Right renal cortex interstitium (tissue), 3 donors: ENCODE measurements around the gene KRT78. TPM values are rescaled to one million over a fixed set of nuclear protein-coding genes. Genes with fewer than 3 reads are reported as not detected.

ENCODE experiments used
- DNase-seq, 3 donors: peaks; one replicate each; pipeline ENCODE4 v3.0.0-alpha.2; 2013; ENCODE audit warnings: low read depth in 3 of 3, low spot score in 2 of 3
- polyA plus RNA-seq, 3 donors: library from polyadenylated mRNA; unstranded; fragments of 120-200 nt; gene quantifications; one replicate each; pipeline ENCODE4 v1.2.1, GENCODE V29; 2013; ENCODE audit not compliant: insufficient read length in 3 of 3

Gene KRT78
- polyA plus RNA-seq, 3 donors: not detected

DNA sequence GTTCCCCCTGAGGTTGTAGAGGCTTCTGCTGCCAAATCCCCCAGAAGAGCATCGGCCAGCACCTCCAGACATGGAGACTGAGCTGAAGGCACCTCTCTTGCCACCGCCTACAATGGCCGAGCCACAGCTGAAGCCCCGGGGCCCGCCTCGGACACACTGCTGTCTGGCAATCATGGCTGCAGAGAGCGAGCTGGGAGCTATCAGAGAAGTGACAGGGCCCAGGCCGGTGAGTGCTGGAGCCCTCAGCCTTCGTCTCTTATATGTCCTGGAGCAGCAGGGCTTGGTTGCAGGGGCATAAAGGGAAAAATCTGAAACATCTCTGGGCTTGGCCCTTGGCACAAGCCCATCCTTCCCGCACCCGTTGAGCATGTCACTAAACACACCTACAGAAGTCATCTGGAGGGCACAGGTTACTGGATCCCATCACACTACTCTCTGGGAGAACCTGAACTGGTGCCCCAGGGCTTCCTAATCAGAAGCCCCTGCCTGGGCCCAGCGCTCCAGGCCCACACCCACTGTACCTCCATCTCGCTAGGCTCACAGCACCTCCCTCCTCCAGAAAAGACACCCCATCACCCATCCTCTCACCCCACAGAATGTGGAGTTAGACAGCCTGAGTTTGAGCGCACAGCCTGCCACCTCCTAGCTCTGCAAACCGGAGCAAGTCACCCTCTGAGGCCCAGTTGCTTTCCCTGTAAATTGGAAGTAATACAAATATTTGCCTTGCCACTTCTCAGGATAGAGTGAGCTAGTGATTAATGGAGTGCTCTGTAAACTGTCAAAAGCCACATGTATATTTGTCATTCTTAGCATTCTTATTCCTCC lies 34.7 kb downstream of the KRT78 start, which contains the start of gene KRT4:
TSS of gene KRT4 (minus strand) at position 232 of the 825 bp plus-strand sequence. CDS start at position 174, 58 bp downstream.
- no peak for DNase-seq

DNA sequence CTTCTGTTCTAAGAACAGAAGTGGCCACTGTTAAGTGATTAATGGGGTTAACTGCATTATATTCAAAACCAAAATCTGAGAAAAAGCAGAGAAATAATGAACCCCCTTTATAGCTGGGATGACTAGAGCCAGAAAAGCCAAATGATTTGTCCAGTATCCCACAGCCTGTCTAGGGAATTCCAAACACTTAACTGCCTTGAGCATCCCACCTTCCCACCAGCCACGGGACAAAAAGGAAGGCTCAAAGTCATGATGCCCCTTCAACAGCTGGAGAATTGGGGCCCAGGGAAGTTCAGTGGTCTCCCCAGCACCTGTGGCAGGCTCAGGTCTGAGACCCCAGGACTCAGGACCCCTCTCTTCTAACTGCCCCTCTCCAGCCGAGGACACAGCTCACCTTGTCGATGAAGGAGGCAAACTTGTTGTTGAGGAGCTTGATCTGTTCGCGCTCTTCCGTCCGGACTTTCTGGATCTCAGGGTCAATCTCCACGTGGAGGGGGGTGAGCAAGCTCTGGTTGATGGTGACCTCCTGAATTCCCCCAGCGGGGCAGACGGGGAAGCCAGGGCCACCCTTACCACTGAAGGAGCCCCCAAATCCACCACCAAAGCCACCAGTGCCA lies 35.5 kb downstream of the KRT78 start:
- no peak for DNase-seq

DNA sequence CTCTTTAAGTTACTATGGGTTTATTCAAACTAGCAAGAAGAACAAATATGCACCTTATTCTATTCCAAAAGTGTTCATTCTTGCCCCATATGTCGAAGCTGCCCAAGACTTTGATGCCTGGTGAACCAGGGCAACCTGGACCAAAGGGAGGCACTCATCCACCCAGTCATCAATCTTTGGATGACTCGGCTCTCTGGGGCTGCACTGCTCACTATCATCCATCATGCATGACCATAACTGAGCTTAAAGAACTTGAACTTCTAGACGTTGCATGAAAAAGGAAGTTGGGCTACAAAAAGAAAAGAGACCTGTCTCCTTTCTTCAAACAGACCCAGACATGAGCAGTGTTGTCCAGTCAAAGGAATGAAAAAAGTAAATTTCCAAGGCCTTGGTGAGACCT lies 36.0 kb downstream of the KRT78 start:
- no peak for DNase-seq

DNA sequence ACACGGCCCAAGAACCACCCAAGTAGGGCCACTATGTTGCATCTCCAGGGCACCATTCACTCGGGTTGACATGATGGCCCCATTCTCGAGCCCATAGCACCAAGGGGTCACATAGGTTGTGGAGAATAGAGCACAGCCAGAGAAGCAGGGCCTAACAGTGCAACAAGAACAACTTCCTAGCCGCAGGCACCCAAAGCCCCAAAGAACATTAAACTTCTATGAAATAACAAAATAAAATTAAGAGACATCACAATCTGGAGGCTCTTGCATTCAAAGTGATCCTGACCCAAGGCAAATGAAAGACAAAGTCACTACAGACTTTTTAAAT lies 36.8 kb downstream of the KRT78 start:
- DNase-seq: no peak

DNA sequence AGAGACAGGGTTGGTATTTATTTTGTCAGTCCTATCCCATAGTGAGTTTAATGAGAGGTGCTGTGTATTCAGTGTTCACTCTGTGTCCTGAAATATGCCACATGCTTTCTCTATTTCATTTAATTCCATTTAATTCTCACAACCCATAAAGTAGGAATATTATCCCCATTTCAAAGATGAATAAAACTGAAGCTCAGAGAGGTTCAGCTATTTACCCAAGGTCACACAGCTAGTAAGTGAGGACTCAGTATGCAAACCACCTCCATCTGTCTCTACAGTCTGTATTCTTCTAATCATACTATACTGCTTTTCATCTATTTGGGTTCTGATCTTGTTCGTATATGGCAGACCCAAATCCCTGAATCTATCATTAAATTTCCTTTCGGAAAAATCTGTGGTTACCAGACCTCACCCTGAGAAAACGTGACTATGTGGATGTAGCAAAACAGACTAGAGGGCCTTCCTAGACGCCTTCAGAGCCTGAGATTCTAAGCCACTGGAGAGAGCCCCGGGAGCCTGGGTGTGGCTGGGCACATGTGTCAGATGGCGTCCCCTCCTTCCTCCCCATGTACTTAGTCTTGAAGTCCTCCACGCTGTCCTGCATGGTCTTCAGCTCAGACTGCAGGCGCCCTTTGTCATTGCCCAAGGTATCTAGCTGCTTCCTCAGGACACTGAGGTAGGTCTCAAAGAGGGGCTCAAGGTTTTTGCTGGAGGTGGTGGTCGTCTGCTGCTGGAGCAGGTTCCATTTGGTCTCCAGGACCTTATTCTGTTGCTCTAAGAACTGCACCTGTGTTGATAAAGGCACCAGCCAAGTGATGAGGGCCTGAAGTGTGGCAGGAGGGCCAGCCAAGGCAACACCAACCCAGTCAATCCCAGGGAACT lies 37.4 kb downstream of the KRT78 start:
- no peak for DNase-seq

DNA sequence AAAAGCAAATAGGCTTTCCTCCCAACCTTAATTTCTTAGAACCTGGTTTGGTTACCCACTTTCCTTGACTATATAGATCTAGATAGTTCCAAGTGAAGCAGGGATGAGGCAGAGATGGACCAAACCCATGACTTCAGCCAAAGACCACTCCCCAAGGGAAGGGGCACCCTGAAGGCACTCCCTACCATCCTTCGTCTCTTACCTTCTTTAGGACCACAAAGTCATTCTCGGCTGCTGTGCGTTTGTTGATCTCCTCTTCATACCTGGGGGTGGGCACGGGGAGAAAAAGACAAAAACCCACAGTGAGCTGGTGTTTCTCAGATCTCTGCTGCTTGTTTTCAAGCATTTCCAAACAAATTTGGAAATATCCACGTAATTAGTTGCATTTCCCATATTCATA lies 38.2 kb downstream of the KRT78 start:
- no peak for DNase-seq

DNA sequence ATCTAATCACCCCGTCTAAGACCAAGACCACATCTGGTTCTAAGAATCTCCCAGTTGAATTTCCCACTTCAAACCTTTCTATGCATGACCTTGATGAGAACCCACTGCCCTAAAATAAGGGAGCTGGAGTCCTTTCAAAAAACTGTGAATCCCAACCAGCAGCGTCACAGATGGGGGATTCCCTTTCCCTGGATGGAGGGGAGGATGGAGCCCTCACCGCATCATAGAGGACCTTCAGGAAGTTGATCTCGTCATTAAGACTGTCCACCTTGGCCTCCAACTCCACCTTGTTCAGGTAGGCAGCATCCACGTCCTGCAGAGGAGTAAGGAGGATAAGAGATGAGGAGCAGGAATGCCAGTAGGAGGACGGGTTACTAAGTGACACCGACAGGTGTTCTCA lies 39.6 kb downstream of the KRT78 start:
- DNase-seq: no peak

DNA sequence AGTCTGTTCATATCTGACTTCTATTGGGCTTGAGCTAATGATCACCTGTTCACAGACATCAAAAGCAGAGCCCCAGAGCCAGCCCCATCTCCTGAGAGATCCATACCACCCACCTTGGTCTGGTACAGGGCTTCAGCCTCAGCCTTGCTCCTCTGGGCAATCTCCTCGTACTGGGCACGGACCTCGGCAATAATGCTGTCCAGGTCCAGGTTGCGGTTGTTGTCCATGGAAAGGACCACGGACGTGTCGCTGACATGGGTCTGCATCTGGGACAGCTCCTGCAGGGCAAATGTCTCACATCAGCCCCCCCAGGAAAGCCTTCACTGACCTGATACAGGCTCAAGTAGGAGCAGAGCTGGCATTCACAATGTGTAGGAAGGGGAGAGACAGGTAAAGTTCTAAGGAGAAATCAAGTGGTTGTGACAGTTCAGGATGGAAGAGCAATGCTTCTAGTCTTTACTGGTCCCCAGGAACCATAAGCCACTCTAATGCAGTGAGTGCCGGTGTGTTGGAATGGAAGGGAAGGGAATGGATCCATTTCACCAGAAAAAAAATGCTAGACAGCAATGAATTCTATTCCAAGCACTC lies 40.1 kb downstream of the KRT78 start:
- DNase-seq: no peak

DNA sequence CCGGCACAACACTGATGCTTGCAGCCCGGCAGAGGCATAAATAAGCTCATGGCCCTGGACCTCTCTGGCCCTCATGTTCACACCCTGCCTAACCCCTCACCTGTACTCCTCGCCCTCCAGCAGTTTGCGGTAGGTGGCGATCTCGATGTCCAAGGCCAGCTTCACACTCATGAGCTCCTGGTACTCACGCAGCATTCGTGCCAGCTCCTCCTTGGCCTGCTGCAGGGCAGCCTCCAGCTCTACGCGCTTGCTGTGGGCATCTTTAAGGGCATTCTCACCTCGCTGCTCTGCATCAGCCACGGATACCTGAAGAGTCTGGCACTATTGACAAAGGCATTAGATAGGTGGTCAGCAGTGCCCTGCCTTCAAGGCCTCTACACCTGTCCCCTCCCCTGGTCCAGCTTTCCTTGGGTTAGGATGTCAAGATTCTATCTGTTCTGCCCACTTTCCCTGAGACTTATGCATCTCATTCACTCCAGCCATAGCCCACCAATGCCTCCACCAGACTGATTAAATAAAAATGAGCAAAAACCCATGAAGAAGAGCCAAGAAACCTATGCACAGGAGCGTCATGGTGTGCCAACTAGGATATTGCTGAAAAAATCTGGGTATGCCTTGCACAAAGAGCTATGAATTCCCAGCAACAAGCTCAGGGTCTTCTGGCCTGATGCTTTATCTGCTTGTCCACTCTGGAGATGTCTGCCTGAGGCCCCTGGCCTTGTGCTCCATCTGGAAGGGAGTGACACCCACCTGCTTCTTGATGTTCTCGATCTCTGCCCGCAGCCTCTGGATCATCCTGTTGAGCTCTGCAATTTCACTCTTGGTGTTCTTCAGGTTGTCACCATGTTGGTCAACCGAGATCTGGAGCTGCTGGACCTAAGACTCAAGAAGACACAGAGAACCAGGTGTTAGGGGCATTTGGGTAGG lies 41.0 kb downstream of the KRT78 start:
- DNase-seq: no peak

DNA sequence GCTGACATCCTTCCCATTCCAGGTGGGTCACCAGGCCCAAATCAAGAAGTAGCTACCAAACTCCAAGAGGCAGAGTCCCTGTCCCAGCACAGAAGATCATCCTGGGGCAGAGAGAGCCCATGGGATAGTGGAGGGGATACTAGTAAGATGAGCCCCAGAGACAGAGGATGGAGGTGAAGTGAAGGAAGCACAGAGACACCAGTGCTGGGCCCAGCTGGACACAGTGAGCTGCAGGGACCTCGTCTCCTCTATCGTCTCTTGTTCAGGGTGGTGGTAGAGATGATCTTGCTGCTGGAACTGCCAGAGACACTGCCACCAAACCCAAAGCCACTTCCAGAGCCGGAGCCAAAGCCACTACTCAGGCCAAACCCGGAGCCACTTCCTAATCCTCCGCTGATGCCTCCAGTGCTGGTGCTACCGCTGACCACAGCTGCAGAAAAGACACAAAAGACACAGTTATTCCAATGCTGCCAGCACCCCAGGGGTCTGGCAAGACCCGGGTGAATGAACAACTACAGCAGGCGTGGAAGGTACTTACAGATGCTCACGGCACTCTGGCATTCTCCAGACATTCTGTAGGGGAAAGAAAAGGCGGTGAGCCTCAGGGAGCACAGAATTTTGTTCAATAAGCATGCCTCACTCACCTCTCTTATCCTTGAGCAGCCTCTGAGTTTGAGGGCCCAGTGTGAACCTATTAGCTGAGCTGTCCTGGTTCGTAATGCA lies 41.8 kb downstream of the KRT78 start:
- DNase-seq: no peak

DNA sequence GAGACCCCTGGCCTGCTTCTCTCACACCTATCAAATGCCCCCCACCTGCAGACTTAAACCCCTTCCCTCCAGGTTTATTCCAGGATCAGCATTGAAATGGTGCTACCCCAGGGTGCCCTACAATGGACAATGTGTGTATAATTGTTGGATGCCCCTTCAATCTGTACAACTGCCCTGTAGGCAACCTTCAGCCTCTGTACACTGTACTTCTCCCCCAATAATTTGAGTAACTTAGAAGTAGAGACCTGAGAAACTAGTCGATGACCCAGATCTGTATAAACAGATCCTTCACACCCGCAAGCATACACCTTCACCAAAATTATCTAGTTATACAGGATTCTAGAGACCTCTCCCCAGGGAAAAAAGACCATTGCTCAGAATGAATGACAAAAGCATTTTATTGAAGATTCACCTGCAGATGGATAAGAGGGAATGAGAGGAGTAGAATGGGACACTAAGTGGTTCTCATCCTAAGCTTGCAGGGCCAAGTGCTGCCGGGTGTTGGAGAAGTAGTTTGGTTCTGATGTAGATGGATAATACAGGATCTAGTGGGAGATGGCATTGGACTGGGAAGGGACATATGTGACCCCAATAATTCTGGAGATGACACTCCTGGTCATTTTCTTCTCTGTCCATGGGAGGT lies 42.5 kb downstream of the KRT78 start:
- no peak for DNase-seq

DNA sequence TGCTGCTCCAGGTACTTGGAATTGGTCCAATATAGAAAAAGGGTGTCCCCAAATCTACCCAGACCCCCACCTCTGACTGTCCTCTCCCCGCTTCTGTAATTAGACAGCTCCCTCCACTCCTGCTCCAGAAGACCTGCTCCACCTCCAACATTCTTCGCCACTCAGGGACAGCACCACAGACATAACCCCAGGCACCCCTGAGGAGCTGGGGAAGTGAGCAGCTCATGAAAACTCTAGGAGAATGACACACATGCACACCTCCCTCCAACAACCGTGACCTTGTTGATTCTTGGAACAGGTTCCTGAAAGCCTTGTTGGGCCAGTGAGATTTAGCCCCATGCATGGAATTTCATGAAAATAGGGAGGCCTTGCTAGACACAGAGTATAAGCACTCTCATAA lies 43.1 kb downstream of the KRT78 start:
- DNase-seq: no peak

DNA sequence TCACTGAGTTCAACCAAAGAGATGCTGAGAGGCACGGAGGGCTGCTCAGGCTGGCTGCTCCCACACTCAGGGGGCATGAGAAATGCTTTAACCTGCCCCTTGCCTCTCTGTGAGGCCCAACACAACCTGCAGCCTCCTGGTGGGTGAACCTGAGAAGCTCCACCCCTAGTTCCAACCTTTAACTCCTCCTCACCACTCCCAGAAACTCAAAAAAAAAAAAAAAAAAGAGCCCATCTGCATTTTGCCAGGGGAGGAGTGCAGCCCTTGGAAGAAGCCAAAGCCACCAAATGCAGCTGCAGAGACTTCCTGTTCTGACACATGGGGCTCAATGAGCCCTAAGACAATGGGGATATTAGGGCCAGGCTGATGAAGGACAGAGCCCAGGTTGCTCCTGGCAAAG lies 43.8 kb downstream of the KRT78 start:
- no peak for DNase-seq

DNA sequence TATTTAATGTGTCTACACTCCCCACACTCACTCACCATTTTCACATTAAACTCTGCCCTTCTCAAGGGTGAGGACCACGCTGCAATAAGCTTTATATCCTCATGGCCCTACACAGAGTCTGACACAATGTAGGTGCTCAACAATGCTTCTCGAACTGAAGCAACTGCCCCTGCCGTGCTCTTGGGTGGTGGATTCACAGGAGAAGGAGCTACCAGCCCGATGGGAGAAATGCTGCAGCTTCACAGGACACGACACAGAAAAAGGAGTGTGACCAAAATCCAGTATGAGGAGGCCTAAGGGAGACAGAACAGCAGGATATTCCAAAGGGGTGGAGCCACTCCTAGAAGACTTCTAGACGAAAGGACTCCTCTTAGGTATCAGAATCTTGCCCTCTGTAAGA lies 46.4 kb downstream of the KRT78 start:
- DNase-seq: no peak

DNA sequence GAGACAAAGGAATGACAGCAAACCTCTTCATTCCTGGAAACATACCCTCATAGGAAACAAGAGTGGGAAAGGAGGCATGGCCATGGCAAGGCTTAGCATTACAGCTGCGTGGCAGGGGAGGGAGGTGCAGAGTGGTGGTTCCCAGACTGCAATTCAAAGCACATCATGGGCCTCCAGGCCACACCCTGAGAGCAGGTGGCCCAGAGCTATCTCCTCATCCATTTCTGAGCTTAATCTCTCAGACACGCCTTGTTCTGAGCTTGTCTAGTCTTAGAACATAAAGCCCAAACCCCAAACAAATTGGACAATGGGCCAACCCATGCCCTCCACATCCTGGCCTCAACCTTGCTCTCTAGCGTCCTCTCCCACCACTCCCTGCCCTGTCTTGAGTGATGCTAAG lies 47.0 kb downstream of the KRT78 start:
- DNase-seq: no peak

DNA sequence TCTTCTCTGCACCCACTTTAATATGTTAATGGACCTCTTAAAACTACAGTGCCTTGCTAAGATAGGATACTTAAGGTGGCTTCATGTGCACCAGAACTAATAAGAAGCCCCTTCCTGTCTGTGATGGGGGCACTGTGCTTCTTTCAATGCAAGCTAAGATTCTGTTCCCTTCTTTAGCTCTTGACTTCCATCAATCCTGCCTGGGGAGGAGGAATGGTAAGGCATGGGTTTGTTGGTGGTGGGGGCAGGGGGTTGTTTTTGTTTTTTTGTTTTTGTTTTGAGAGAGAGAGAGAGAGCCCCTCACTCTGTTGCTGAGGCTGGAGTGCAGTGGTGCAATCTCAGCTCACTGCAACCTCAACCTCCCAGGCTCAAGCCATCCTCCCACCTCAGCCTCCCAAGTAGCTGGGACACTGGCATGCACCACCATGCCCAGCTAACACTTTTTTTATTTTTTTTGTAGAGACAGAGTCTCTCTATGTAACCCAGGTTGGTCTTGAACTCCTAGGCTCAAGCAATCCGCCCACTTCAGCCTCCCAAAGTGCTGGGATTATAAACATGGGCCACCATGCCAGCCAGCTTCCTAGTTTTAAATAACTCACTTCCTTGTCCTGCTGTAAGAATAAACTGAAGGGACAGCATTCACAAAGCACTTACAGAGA lies 48.4 kb downstream of the KRT78 start:
- DNase-seq: no peak

DNA sequence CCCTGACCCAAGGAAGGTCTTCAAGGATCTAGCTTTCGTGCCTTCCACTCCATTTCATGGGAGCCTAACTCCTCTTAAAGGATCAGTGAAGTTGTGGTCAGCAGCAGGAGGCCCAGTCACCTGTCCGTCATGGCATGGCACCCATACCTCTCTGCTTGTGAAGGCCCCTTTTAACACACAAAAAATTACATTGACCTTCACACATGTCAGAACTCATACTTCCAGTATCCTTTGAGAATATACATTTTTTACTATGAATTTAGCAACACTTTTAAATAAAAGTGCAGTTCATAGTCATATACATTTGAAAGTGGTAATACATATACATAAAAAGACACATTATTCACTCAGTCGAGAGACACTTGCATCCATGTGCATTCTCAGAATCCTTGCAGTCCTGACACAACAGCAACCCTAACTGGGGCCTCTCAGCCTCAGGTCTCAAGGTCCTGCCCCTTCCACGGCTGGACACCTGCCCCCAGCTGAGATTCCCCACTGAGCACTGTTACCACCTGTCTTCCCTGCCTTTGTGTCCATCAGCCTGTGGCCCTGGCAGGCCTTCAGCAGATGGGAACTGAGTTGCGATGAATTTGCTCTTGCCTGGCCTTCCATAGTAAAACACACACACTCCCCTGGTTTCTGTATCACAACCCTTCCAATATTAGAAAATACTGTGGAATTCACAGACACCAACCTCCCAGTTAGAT lies 49.1 kb downstream of the KRT78 start:
- no peak for DNase-seq
